ENCODE data around the gene ZNF518B.

DNA sequence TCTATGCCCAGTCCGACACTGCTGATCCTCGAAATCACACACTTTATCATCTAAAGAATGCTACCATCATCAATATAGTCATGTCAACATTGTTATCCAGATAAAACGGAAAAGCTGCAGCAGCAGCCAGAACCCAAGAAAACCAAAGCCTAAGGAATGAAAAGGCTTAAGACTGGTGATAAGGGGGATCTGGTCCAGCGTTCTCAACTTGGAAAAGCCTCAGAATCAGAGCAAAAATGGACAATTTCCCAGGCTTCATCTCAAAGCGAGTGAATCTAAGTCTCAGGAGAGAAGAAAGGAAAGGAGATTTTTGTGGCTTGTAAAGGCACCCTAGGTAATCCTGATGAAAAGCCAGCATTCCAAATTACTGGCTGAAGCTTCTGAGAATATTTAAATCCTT is 8.2 kb downstream of the ZNF518B start:
- TF ChIP-seq CTCF (IDR thresholded peaks at IDR 0.05) (no peak), EP300 (IDR thresholded peaks at IDR 0.05; ENCODE audit: borderline replicate concordance in 1 of 2, low read depth in 1 of 2, low read length in 1 of 2) (no peak), POLR2AphosphoS5 (IDR thresholded peaks at IDR 0.05; ENCODE audit: low read depth, low read length) (no peak), REST (IDR thresholded peaks at IDR 0.05; ENCODE audit: low read depth, low read length) (no peak), PBX3 (IDR thresholded peaks at IDR 0.05) (no peak), YY1 (IDR thresholded peaks at IDR 0.05; ENCODE audit: low read depth) (no peak), NFIC (IDR thresholded peaks at IDR 0.05; ENCODE audit: borderline replicate concordance) (no peak), TAF1 (IDR thresholded peaks at IDR 0.05; ENCODE audit: borderline replicate concordance, low read depth, low read length) (no peak), RCOR1 (IDR thresholded peaks at IDR 0.05; ENCODE audit: low read length) (no peak), EZH2phosphoT487 (IDR thresholded peaks at IDR 0.05; ENCODE audit: borderline replicate concordance, low read depth) (no peak)
